ENCODE results near the gene C2. TPM values are rescaled to one million over a fixed set of nuclear protein-coding genes. Genes with fewer than 3 reads are reported as not detected.
A peak's percentile ranks its signal among the peaks of the same experiment; 100 is the strongest.

The C2 gene
- total RNA-seq, 2 experiments from 2014 or later, result 0.97 to 1.0 TPM

- ChIA-PET POLR2A (interaction anchor here (0.5 kb wide), 1 partner anchor 50 kb away, joined by 3 read pairs; no protein-coding TSS in a partner anchor), CTCF (interaction anchor here (1.7 to 2.4 kb wide), 2 partner anchors 10 to 198 kb away, joined by 6 to 9 read pairs; partner anchors contain the start of gene EHMT2)
- intact Hi-C loops (cut with micrococcal nuclease), result no loop called here
- Mint-ChIP-seq H3K36me3 (peaks cover 38% of the 10 kb centered on the region), H3K27ac (no peak overlapping the region), H3K4me3 (no peak overlapping the region), H3K4me1 (ENCODE audit: low read depth) (no peaks in the 10 kb centered on the region), H3K27me3 (no peaks in the 10 kb centered on the region), H3K9me3 (no peaks in the 10 kb centered on the region)
- DNase-seq, result no peak
Measured at GRCh38 chr6:31888276-31889258, 39.0 kb upstream of the C2 start.

GRCh38 chr6:31889331-31889972, 38.1 kb upstream of the C2 start:
- Mint-ChIP-seq H3K4me1 (ENCODE audit: low read depth) (no peaks in the 10 kb centered on the region), H3K9me3 (no peaks in the 10 kb centered on the region), H3K27me3 (no peaks in the 10 kb centered on the region), H3K27ac (no peak overlapping the region), H3K4me3 (no peak overlapping the region), H3K36me3 (peaks cover 31% of the 10 kb centered on the region)
- no peak for DNase-seq
- intact Hi-C loops (cut with micrococcal nuclease), result no loop called here
- ChIA-PET POLR2A (no interaction called here), CTCF (interaction anchor here (0.6 to 2.4 kb wide), 5 partner anchors 9 to 199 kb away, joined by 3 to 9 read pairs (median 4); partner anchors contain the start of genes EHMT2 and ZBTB12)

GRCh38 chr6:31892821-31893220, 34.7 kb upstream of the C2 start:
- Mint-ChIP-seq H3K27ac (no peak overlapping the region), H3K4me3 (no peak overlapping the region), H3K9me3 (no peaks in the 10 kb centered on the region), H3K4me1 (ENCODE audit: low read depth) (peaks cover 8% of the 10 kb centered on the region), H3K36me3 (peaks cover 21% of the 10 kb centered on the region), H3K27me3 (no peaks in the 10 kb centered on the region)
- no peak for DNase-seq
- ChIA-PET CTCF (interaction anchor here (0.6 kb wide), 1 partner anchor 1453 kb away, joined by 3 read pairs; no protein-coding TSS in a partner anchor), POLR2A (interaction anchor here (0.6 kb wide), 1 partner anchor 10 kb away, joined by 5 read pairs; no protein-coding TSS in a partner anchor)
- intact Hi-C loops (cut with micrococcal nuclease), result no loop called here

- H3K36me3 Mint-ChIP-seq, result peaks cover 8% of the 10 kb centered on the region
- H3K9me3 Mint-ChIP-seq, result no peaks in the 10 kb centered on the region
- peaks cover 29% of the 10 kb centered on the region for H3K4me1 Mint-ChIP-seq (ENCODE audit: low read depth)
- H3K4me3 Mint-ChIP-seq, result peak overlapping the region; percentile 77
- ChIA-PET POLR2A (interaction anchor here (3.2 kb wide), 1 partner anchor 62 kb away, joined by 15 read pairs; the partner anchor contains the start of genes NELFE and SKIC2), CTCF (no interaction called here)
- H3K27me3 Mint-ChIP-seq, result no peaks in the 10 kb centered on the region
- no peak for DNase-seq
- H3K27ac Mint-ChIP-seq, result peak overlapping the region; percentile 74
- intact Hi-C loops (cut with micrococcal nuclease), result loop anchor here (2.0 to 5.0 kb wide), 3 partner anchors 62 to 232 kb away; partner anchors contain the start of genes GPANK1, NELFE and SKIC2
Measured at GRCh38 chr6:31896493-31896855, 31.0 kb upstream of the C2 start.

GRCh38 chr6:31896856-31897611, 30.5 kb upstream of the C2 start:
- CTCF ChIA-PET, result interaction anchor here (1.6 to 1.9 kb wide), 3 partner anchors 7 to 66 kb away, joined by 5 to 18 read pairs (median 6); no protein-coding TSS in a partner anchor
- H3K9me3 Mint-ChIP-seq, result no peaks in the 10 kb centered on the region
- H3K36me3 Mint-ChIP-seq, result peaks cover 7% of the 10 kb centered on the region
- peak overlapping the region; percentile 94 for H3K4me3 Mint-ChIP-seq
- DNase-seq, result peak; percentile 15
- peaks cover 29% of the 10 kb centered on the region for H3K4me1 Mint-ChIP-seq (ENCODE audit: low read depth)
- no peaks in the 10 kb centered on the region for H3K27me3 Mint-ChIP-seq
- POLR2A ChIA-PET, result interaction anchor here (1.0 to 3.2 kb wide), 6 partner anchors 15 to 233 kb away, joined by 3 to 15 read pairs (median 6); partner anchors contain the start of genes DXO, NELFE, NEU1 and SKIC2
- peak overlapping the region; percentile 74 for H3K27ac Mint-ChIP-seq
- intact Hi-C loops (cut with micrococcal nuclease), result loop anchor here (1.0 to 5.0 kb wide), 4 partner anchors 34 to 232 kb away; partner anchors contain the start of genes GPANK1, NELFE and SKIC2

- peaks cover 1% of the 10 kb centered on the region for H3K36me3 Mint-ChIP-seq
- no peaks in the 10 kb centered on the region for H3K27me3 Mint-ChIP-seq
- CTCF ChIA-PET, result interaction anchor here (0.7 to 1.9 kb wide), 5 partner anchors 8 to 67 kb away, joined by 3 to 18 read pairs (median 5); partner anchors contain the start of gene NEU1
- POLR2A ChIA-PET, result interaction anchor here (0.6 to 3.2 kb wide), 8 partner anchors 14 to 234 kb away, joined by 3 to 15 read pairs (median 4); partner anchors contain the start of genes DXO, MSH5, NELFE and NEU1
- peak within 1 kb of the TSS; percentile 94 for H3K4me3 Mint-ChIP-seq
- intact Hi-C loops (cut with micrococcal nuclease), result loop anchor here (1.0 to 5.0 kb wide), 4 partner anchors 34 to 233 kb away; partner anchors contain the start of genes GPANK1, NELFE and SKIC2
- H3K9me3 Mint-ChIP-seq, result no peaks in the 10 kb centered on the region
- H3K27ac Mint-ChIP-seq, result peak within 1 kb of the TSS; percentile 94
- peak; percentile 91 for DNase-seq
- peaks cover 34% of the 10 kb centered on the region for H3K4me1 Mint-ChIP-seq (ENCODE audit: low read depth)
Measured at GRCh38 chr6:31897612-31898382, 29.7 kb upstream of the C2 start, which contains the start of gene EHMT2. TSS of gene EHMT2 (minus strand) at chr6:31897698. CDS start at chr6:31897677, 21 bp downstream.

- ChIA-PET POLR2A (interaction anchor here (0.6 to 3.2 kb wide), 5 partner anchors 35 to 196 kb away, joined by 3 to 15 read pairs (median 8); partner anchors contain the start of genes DXO, MSH5, NELFE and NEU1), CTCF (interaction anchor here (0.7 to 1.9 kb wide), 6 partner anchors 9 to 128 kb away, joined by 3 to 18 read pairs (median 4); partner anchors contain the start of gene NEU1)
- Mint-ChIP-seq H3K36me3 (peaks cover 1% of the 10 kb centered on the region), H3K4me3 (peak overlapping the region; percentile 94), H3K4me1 (ENCODE audit: low read depth) (peaks cover 37% of the 10 kb centered on the region), H3K27me3 (no peaks in the 10 kb centered on the region), H3K9me3 (no peaks in the 10 kb centered on the region), H3K27ac (peak overlapping the region; percentile 94)
- DNase-seq, result peak; percentile 42
- intact Hi-C loops (cut with micrococcal nuclease), result loop anchor here (5.0 kb wide), 1 partner anchor 66 kb away; no protein-coding TSS in a partner anchor
Measured at GRCh38 chr6:31898383-31899011, 29.0 kb upstream of the C2 start.

GRCh38 chr6:31899215-31899614, 28.3 kb upstream of the C2 start:
- Mint-ChIP-seq H3K36me3 (peaks cover 1% of the 10 kb centered on the region), H3K27me3 (no peaks in the 10 kb centered on the region), H3K9me3 (no peaks in the 10 kb centered on the region), H3K27ac (peak overlapping the region; percentile 34), H3K4me3 (peak overlapping the region; percentile 31), H3K4me1 (ENCODE audit: low read depth) (peaks cover 37% of the 10 kb centered on the region)
- intact Hi-C loops (cut with micrococcal nuclease), result loop anchor here (5.0 kb wide), 1 partner anchor 67 kb away; no protein-coding TSS in a partner anchor
- ChIA-PET POLR2A (interaction anchor here (2.1 kb wide), 1 partner anchor 73 kb away, joined by 8 read pairs; the partner anchor contains the start of gene DXO), CTCF (interaction anchor here (0.7 kb wide), 1 partner anchor 129 kb away, joined by 3 read pairs; no protein-coding TSS in a partner anchor)
- DNase-seq, result no peak

- ChIA-PET CTCF (no interaction called here), POLR2A (no interaction called here)
- Mint-ChIP-seq H3K4me1 (ENCODE audit: low read depth) (peaks cover 37% of the 10 kb centered on the region), H3K36me3 (peaks cover 1% of the 10 kb centered on the region), H3K27ac (no peak overlapping the region), H3K9me3 (no peaks in the 10 kb centered on the region), H3K27me3 (no peaks in the 10 kb centered on the region), H3K4me3 (no peak overlapping the region)
- DNase-seq, result peak; percentile 20
- intact Hi-C loops (cut with micrococcal nuclease), result loop anchor here (5.0 kb wide), 1 partner anchor 68 kb away; no protein-coding TSS in a partner anchor
Measured at GRCh38 chr6:31899882-31900722, 27.4 kb upstream of the C2 start.

Data from activated CD4-positive, alpha-beta memory T cell treated with anti-CD3 and anti-CD28 coated beads for 36 hours (primary cell).